NCI-H226 (cell line): ENCODE data around the gene GCK.

Source experiments
- DNase-seq: peaks from one replicate; pipeline ENCODE4 v3.0.0-alpha.2; 2015

The GCK gene

GRCh38 chr7:44222074-44222473 lies 32.8 kb upstream of the GCK start:
- DNase-seq: no peak

GRCh38 chr7:44221231-44221791 lies 32.1 kb upstream of the GCK start:
- no peak for DNase-seq

DNA sequence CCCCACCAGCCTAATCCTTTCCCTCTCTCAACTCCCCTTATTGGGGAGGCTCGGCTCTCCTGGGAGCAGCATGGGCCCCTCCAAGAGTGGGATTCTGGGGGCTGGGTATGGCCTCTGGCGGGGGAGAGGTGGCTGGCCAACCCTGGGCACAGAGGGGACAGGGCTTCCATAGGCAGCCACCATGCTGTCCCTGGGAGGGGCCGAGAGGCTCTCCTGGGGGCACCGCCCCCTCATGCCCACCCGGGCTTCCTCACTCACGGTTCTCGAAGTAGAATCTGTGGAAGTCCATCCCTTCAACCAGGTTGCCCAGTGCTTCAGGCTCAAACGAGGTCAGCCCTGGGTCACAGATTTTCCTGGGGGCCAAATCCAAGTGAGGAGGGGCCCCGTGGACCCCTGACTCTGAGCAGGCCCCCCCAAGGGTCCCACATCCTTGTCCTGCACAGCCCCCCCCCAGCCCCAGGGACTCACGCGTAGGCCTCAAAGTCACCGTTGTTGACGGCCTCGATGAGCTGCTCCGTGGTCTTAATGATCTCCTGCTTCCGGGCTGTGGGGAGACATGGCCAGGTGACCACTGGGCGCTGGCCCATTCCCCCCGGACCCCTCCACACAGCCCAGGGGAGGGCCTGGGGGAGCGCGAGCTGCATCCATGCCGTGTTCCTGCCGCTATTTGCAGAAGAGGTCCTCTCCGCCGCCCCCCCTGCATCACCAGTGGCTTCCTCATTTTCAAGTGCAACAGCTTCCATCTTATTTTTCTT lies 31.3 kb upstream of the GCK start:
- DNase-seq: no peak

- no peak for DNase-seq
Measured at GRCh38 chr7:44220046-44220357, 30.8 kb upstream of the GCK start.

DNA sequence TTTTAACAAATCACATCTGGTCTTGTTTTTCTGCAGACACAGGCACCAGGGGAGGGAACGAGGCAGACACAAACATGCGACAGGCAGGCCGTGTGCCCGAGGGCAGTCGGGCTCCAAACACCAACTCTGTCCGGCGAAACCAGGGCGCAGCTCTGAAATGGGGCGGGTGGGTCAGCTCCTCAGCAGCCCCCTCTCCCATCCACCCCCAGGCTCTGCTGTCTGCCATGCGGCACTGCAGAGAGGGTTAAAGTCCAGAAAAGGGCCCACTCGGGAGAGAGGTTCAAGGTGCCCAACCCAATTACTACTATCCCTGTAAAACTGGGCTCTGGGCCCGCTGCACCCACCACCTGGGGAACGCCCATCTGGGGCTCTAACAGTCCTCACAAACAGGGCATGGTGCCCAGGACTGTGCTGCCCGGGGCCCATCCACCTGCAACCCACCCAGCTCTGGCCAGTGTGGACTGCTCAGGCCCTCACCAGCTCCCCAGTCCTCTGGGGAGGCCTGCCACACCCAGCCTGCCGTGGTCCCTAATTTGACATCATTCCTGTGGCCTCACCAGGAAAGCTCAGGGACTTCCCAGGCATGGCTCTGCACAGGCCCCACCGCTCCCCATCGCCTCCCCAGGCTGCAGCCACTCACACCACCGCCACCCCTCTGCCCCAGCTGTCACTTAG lies 30.3 kb upstream of the GCK start:
- no peak for DNase-seq

- DNase-seq: no peak
Measured at GRCh38 chr7:44218418-44219201, 29.4 kb upstream of the GCK start.

GRCh38 chr7:44217852-44218402 lies 28.7 kb upstream of the GCK start:
- no peak for DNase-seq

DNA sequence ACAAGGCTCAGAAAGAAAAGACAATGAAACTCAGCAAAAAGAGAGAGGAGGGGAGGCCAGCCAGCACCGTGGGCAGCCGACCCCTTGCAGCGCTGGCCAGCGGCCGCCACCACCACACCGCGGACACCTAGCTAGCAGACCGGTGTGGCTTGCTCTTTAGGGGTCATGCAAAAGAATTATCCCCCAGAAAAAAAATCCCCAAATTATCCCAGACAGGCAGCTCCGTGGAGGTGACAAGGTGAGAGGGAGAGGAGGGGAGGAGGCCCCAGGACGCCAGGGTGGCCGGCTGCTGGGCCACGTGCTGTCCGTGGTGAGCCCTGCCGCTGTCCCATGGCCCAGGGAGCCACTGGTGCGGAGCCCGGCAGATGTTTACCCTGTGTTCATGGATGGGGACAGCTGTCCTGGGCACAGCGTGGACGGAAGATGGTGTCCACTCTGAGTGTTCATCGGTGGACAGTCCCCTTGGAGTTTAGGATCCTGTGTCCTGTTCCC lies 28.0 kb upstream of the GCK start:
- no peak for DNase-seq

DNA sequence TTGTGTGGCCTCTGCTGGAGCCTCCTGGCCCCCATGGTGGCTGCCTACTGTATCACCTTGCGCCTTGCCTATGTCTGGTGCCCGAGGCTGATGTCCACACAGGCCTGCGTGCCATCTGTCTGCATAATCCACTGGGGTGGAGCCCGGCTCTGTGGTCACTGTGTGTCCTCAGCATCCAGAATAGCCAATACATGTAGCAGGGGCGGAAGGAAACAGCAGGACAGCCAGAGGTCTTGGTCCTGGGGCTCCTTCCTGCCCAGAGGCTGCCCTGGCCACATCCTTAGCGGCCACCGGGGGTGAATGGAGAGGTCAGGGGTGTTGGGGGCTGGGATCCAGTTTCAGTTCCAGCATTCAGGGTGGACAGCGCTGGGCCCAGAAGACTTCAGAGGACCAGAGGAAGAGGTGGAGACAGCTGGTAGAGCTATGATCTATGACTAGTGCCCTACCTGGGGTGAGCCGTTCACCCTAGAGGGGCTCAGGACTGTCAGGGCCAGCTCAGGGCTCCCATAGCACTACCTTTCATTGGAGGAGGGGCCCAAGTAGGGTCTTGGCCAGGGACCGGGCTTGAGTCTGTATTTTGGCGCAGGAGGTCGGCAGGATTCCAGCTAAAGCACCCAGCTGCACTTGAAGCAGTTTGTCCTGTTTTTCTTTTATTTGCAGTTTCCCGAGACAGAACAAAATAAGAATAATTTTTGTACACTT lies 27.4 kb upstream of the GCK start:
- no peak for DNase-seq

GRCh38 chr7:44216019-44216418 lies 26.8 kb upstream of the GCK start:
- no peak for DNase-seq

- no peak for DNase-seq
Measured at GRCh38 chr7:44215531-44215930, 26.3 kb upstream of the GCK start.

DNA sequence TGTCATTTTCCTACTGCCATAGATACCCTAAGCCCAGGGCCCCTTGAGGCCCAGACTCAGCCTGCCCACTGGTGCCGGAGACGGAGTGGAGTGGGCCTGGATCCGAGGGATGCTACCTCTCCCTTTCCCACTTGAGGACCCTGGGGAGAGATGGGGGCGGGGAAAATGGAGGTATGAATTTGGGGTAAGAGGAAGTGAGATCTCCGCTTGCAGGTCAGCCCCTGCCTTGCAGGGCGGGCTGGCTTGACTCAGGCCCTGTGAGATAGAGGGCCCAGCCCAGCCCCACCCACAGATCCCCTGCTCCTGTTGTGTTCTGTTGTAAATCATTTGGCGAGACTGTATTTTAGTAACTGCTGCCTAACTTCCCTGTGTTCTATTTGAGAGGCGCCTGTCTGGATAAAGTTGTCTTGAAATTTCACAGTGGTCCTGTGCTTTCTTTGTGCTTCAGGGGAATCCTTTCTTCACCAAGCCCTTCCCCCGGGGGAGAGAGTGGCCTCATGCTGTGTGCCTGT lies 24.7 kb upstream of the GCK start:
- no peak for DNase-seq

DNA sequence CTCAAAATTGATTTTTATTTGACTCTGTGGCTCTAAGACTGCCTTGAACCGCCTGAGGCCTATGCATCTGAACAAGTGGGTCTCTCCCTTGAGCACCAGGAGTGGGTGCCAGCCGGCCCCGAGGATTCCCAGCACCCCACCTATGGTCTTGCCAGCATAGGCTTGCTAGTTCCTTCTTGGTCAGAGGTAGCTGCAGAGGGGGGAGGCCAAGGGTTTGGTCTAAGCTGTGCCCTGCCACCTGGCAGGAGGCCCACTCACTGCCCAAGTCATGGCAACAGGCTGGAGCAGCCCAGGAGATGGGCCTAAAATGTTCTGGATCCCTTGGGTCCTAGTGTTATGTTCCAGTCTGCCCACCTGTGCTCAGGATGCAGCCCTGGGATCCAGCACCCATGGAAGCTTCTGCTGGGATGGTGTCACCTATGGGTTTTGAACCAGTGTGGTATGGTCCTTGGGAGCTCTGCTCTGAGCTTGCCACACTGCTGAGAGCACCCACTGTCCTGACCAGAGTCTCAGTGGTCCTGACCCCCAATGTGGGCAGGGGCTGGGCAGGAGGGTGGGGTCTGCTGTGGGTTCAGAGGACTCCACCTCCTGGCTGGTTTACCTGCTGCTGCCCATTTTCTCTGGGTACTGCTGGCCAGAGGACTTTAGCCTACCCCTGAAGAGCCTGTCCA lies 24.1 kb upstream of the GCK start:
- DNase-seq: no peak

GRCh38 chr7:44212581-44213184 lies 23.4 kb upstream of the GCK start:
- DNase-seq: peak; percentile 19

DNA sequence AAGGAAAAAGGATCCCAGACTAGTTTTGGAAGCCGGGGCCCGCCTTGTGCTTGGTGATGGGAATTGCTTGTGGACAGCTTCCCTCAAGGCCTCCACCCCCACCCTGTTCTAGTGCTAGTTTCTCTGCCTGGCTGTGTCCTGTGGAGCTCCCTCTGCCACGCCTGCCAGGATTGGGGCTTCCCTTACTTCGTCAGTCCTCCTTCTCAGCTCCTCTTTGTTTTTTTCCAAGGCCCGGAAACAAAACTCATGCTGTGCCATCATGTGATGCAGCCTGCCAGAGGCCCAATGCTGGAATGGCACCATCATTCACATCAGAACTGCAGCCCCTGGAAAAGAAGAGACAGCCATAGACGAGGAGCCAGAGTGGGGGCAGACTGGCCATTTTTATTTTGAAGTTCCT lies 22.8 kb upstream of the GCK start:
- no peak for DNase-seq

- no peak for DNase-seq
Measured at GRCh38 chr7:44211126-44211675, 22.0 kb upstream of the GCK start.

- no peak for DNase-seq
Measured at GRCh38 chr7:44210107-44210506, 20.9 kb upstream of the GCK start.

GRCh38 chr7:44208085-44208484 lies 18.8 kb upstream of the GCK start:
- no peak for DNase-seq

GRCh38 chr7:44206008-44206407 lies 16.8 kb upstream of the GCK start:
- no peak for DNase-seq

- no peak for DNase-seq
Measured at GRCh38 chr7:44201813-44202212, 12.6 kb upstream of the GCK start.
